AG09309 (cell line): Measurements from ENCODE around the gene MSH3.
"Not testable (repeated sequence)": the region's sequence is repeated elsewhere in the genome, so short reads cannot be mapped to it uniquely, and the experiment has no call there.

Experiments
- DNase-seq: peaks from one replicate; pipeline ENCODE4 v3.0.0-alpha.2; 2010; ENCODE audit warnings: low read depth
- H3K4me3 ChIP-seq: 2 replicates; pipeline ENCODE4 v1.5.1; 2011; ENCODE audit warnings: mild to moderate bottlenecking, low read depth, low read length, moderate library complexity; ENCODE audit not compliant: control insufficient read depth
- CTCF ChIP-seq: IDR thresholded peaks from 2 replicates; pipeline ENCODE4 v1.5.1; 2011; ENCODE audit warnings: mild to moderate bottlenecking, low read depth, low read length, inconsistent platforms; ENCODE audit not compliant: insufficient read depth, control insufficient read depth; ENCODE audit errors: missing control alignments

The MSH3 gene

GRCh38 chr5:80806929-80807328, 152.5 kb downstream of the MSH3 start:
- no peak for DNase-seq
- no peak overlapping the region for H3K4me3 ChIP-seq
- no peak for TF ChIP-seq CTCF

GRCh38 chr5:80809451-80809850, 155.0 kb downstream of the MSH3 start:
- H3K4me3 ChIP-seq: no peak overlapping the region
- no peak for DNase-seq
- no peak for TF ChIP-seq CTCF

- no peak for TF ChIP-seq CTCF
- DNase-seq: no peak
- H3K4me3 ChIP-seq: no peak overlapping the region
These were observed 156.0 kb downstream of the MSH3 start for GRCh38 chr5:80810425-80810824.

- no peak for DNase-seq
- no peak for TF ChIP-seq CTCF
- H3K4me3 ChIP-seq: no peak overlapping the region
These were observed 162.1 kb downstream of the MSH3 start for GRCh38 chr5:80816590-80816989.

GRCh38 chr5:80820685-80821084, 166.2 kb downstream of the MSH3 start:
- DNase-seq: no peak
- no peak for TF ChIP-seq CTCF
- no peak overlapping the region for H3K4me3 ChIP-seq

GRCh38 chr5:80822640-80823039, 168.2 kb downstream of the MSH3 start:
- TF ChIP-seq CTCF: no peak

GRCh38 chr5:80824159-80824558, 169.7 kb downstream of the MSH3 start:
- not testable (repeated sequence) for DNase-seq, H3K4me3 ChIP-seq

More at GRCh38 chr5:80822640-80823039, 168.2 kb downstream of the MSH3 start:
- H3K4me3 ChIP-seq: no peak overlapping the region
- DNase-seq: no peak
